Measurements from ENCODE around the gene CHRM5. TPM values are rescaled to one million over a fixed set of nuclear protein-coding genes. Genes with fewer than 3 reads are reported as not detected.

Gene CHRM5
- total and polyA plus RNA-seq, 2 donors (not counting 3 experiments of a cell fraction or from before 2014, with no cell fraction given): 0.03 TPM; not detected in 1

DNA sequence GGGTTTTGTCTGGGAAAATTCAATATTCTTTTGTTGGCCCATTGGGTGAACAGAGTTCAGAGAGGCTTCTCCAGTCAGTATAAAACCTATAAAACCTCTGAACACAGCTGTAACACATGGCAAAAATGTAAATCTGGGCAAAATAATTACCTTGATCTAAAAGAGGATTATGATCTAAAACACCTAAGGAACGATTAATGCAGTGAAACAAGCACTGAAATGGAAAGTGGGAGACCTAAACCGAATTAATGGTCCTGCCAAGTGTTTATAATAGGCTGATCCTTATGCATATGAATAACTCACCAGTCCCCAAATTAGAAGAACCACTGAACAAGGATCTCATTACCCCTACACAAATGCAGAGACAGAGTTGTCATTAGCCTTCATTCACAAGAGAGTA, 38.1 kb downstream of the CHRM5 start:
- no peak overlapping the region for H3K4me3 ChIP-seq (replicated peaks in 1 of 3; ENCODE audit: insufficient read depth in 1 of 3, low read depth in 1 of 3, low read length in 3 of 3)
- H3K36me3 ChIP-seq (ENCODE audit: control insufficient read depth in 2 of 2, extremely low read depth in 1 of 2, insufficient read depth in 2 of 2, low read length in 2 of 2): no peaks in the 10 kb centered on the region
- intact Hi-C loops (cut with micrococcal nuclease): no loop called here
- no peak overlapping the region for H3K9ac ChIP-seq (replicated peaks; ENCODE audit: extremely low read depth, insufficient read depth, low read length)
- H3K4me1 ChIP-seq (ENCODE audit: control insufficient read depth, extremely low read depth, insufficient read depth, low read length): peaks cover 3% of the 10 kb centered on the region
- no peaks in the 10 kb centered on the region for H3K9me1 ChIP-seq (replicated peaks; ENCODE audit: control insufficient read depth, extremely low read depth, insufficient read depth, low read length)
- FAIRE-seq (no peak), DNase-seq (ENCODE audit: low read depth, low spot score) (no peak)
- dilution Hi-C loops (cut with MboI; ENCODE audit: extremely low pct_ligation_motif_present, low sequenced_read_pairs): no loop called here
- POLR2A ChIA-PET: no interaction called here
- no peaks in the 10 kb centered on the region for H3K27me3 ChIP-seq (ENCODE audit: control insufficient read depth in 2 of 2, insufficient read depth in 2 of 2, low read length in 2 of 2)
- no peaks in the 10 kb centered on the region for H4K20me1 ChIP-seq (replicated peaks; ENCODE audit: control insufficient read depth, extremely low read depth, insufficient read depth, low read length)
- CTCF ChIA-PET: no interaction called here
- H3K4me2 ChIP-seq (ENCODE audit: insufficient read depth, low read length): no peak overlapping the region
- no peak overlapping the region for H3K27ac ChIP-seq (ENCODE audit: insufficient read depth, low read depth, low read length)
- H3K79me2 ChIP-seq (ENCODE audit: control insufficient read depth, insufficient read depth, low read length): peaks cover 1% of the 10 kb centered on the region
- no TSS peak for BruUV-seq (replicated peaks)
- no peak overlapping the region for H2AFZ ChIP-seq (ENCODE audit: low read depth, low read length)
- no peak for TF ChIP-seq POLR2A (IDR thresholded peaks at IDR 0.05; ENCODE audit: low read depth, low read length)
- no peak for TF ChIP-seq MYC (IDR thresholded peaks at IDR 0.05; ENCODE audit: low read depth, low read length)
- no peak for TF ChIP-seq JUN (IDR thresholded peaks at IDR 0.05; ENCODE audit: borderline replicate concordance, insufficient read depth, insufficient read length, low read depth)
- TF ChIP-seq, protein P1, sequence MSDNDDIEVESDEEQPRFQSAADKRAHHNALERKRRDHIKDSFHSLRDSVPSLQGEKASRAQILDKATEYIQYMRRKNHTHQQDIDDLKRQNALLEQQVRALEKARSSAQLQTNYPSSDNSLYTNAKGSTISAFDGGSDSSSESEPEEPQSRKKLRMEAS (IDR thresholded peaks at IDR 0.05; ENCODE audit: insufficient read depth, insufficient read length): no peak
- no peak for TF ChIP-seq POLR2AphosphoS5 (IDR thresholded peaks at IDR 0.05; ENCODE audit: insufficient read depth, low read depth, low read length)
- H3K9me3 ChIP-seq (replicated peaks; ENCODE audit: control insufficient read depth, insufficient read depth, low read length): no peaks in the 10 kb centered on the region

DNA sequence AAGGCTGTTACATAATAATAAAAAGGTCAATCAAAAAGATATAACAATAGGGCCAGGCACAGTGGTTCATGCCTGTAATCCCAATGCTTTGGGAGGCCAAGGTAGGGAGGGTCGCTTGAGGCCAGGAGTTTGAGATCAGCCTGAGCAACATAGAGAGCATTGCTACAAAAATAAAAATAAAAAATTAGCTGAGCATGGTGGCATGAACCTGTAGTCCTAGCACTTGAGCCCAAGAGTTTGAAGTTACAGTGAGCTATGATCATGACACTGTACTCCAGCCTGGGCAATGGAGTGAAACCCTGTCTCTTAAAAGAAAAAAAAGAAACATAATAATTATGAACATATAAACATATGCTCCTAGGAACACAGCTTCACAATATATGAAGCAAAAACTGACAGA, 41.4 kb downstream of the CHRM5 start:
- FAIRE-seq: no peak
- Histone ChIP-seq H3K4me2 (ENCODE audit: insufficient read depth, low read length) (no peak overlapping the region), H3K9me3 (replicated peaks; ENCODE audit: control insufficient read depth, insufficient read depth, low read length) (no peaks in the 10 kb centered on the region), H3K36me3 (ENCODE audit: control insufficient read depth in 2 of 2, extremely low read depth in 1 of 2, insufficient read depth in 2 of 2, low read length in 2 of 2) (no peaks in the 10 kb centered on the region), H2AFZ (ENCODE audit: low read depth, low read length) (no peak overlapping the region), H4K20me1 (replicated peaks; ENCODE audit: control insufficient read depth, extremely low read depth, insufficient read depth, low read length) (no peaks in the 10 kb centered on the region), H3K9ac (replicated peaks; ENCODE audit: extremely low read depth, insufficient read depth, low read length) (no peak overlapping the region), H3K27me3 (ENCODE audit: control insufficient read depth in 2 of 2, insufficient read depth in 2 of 2, low read length in 2 of 2) (no peaks in the 10 kb centered on the region), H3K4me3 (replicated peaks in 1 of 3; ENCODE audit: insufficient read depth in 1 of 3, low read depth in 1 of 3, low read length in 3 of 3) (no peak overlapping the region), H3K4me1 (ENCODE audit: control insufficient read depth, extremely low read depth, insufficient read depth, low read length) (no peaks in the 10 kb centered on the region), H3K9me1 (replicated peaks; ENCODE audit: control insufficient read depth, extremely low read depth, insufficient read depth, low read length) (no peaks in the 10 kb centered on the region), H3K27ac (ENCODE audit: insufficient read depth, low read depth, low read length) (no peak overlapping the region), H3K79me2 (ENCODE audit: control insufficient read depth, insufficient read depth, low read length) (peaks cover 1% of the 10 kb centered on the region)
- DNase-seq (ENCODE audit: low read depth, low spot score): no peak
- BruUV-seq (replicated peaks): no TSS peak
- dilution Hi-C loops (cut with MboI; ENCODE audit: extremely low pct_ligation_motif_present, low sequenced_read_pairs): no loop called here
- ChIA-PET CTCF (interaction anchor here (0.9 to 2.2 kb wide), 2 partner anchors 10 to 309 kb away, joined by 3 to 6 read pairs; no protein-coding TSS in a partner anchor), POLR2A (no interaction called here)
- intact Hi-C loops (cut with micrococcal nuclease): no loop called here
- TF ChIP-seq, protein P2, sequence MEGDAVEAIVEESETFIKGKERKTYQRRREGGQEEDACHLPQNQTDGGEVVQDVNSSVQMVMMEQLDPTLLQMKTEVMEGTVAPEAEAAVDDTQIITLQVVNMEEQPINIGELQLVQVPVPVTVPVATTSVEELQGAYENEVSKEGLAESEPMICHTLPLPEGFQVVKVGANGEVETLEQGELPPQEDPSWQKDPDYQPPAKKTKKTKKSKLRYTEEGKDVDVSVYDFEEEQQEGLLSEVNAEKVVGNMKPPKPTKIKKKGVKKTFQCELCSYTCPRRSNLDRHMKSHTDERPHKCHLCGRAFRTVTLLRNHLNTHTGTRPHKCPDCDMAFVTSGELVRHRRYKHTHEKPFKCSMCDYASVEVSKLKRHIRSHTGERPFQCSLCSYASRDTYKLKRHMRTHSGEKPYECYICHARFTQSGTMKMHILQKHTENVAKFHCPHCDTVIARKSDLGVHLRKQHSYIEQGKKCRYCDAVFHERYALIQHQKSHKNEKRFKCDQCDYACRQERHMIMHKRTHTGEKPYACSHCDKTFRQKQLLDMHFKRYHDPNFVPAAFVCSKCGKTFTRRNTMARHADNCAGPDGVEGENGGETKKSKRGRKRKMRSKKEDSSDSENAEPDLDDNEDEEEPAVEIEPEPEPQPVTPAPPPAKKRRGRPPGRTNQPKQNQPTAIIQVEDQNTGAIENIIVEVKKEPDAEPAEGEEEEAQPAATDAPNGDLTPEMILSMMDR (IDR thresholded peaks at IDR 0.05; ENCODE audit: extremely low read depth in 1 of 2, insufficient read depth in 1 of 2, low read depth in 1 of 2, low read length in 2 of 2): no peak
- TF ChIP-seq JUN (IDR thresholded peaks at IDR 0.05; ENCODE audit: borderline replicate concordance, insufficient read depth, insufficient read length, low read depth) (no peak), EZH2 (IDR thresholded peaks at IDR 0.05; ENCODE audit: borderline replicate concordance, low read depth, low read length, severe bottlenecking) (no peak), POLR2AphosphoS5 (IDR thresholded peaks at IDR 0.05; ENCODE audit: insufficient read depth, low read depth, low read length) (no peak), GATA2 (IDR thresholded peaks at IDR 0.05; ENCODE audit: insufficient read depth, insufficient read length, low read depth, low read length) (no peak), POLR2A (IDR thresholded peaks at IDR 0.05; ENCODE audit: low read depth, low read length) (no peak), MYC (IDR thresholded peaks at IDR 0.05; ENCODE audit: low read depth, low read length) (no peak)
- TF ChIP-seq, protein P1 (IDR thresholded peaks at IDR 0.05; ENCODE audit: insufficient read depth, insufficient read length): no peak

Data from endothelial cell of umbilical vein (primary cell).